Naive thymus-derived CD4-positive, alpha-beta T cell (primary cell): ENCODE results near the gene PDE6C. TPM values are rescaled to one million over a fixed set of nuclear protein-coding genes. Genes with fewer than 3 reads are reported as not detected.

Experiments
- ATAC-seq: fragments of 150-1000 bp; cut with Tn5 transposase; 2 replicates; pipeline ENCODE4 v1.10.0; 2021; ENCODE audit warnings: mild to moderate bottlenecking, moderate library complexity
- CTCF ChIA-PET: fragments of 350-600 bp; sonication (Branson Sonifier 250); formaldehyde crosslinking; loops from one replicate; lab custom pipeline; 2021; ENCODE audit warnings: antibody characterized with exemption; lab: Charles Lee
- POLR2A ChIA-PET: fragments of 350-600 bp; sonication (Branson Sonifier 250); formaldehyde crosslinking; loops from one replicate; lab custom pipeline; 2021; ENCODE audit warnings: antibody characterized with exemption, inconsistent platforms; lab: Charles Lee
- DNase-seq, 9 donors: peaks; one replicate each; pipeline versions ENCODE4 v3.0.0 to v3.0.0-alpha.2; 2020 to 2022; ENCODE audit warnings: mixed read lengths in 1 of 9
- H3K27ac ChIP-seq: one replicate; pipeline ENCODE4 v1.7.0; 2013; ENCODE audit warnings: mild to moderate bottlenecking, low read depth, low read length, moderate library complexity
- H3K27me3 ChIP-seq, 2 donors: one replicate each; pipeline ENCODE4 v1.7.0; 2013; ENCODE audit warnings: low read length in 2 of 2, mild to moderate bottlenecking in 2 of 2, moderate library complexity in 2 of 2; ENCODE audit not compliant: control insufficient read depth in 2 of 2, insufficient read depth in 2 of 2
- H3K36me3 ChIP-seq, 3 experiments: 1 replicate in 2 of 3; 2 replicates in 1 of 3; pipeline ENCODE4 v1.7.0; 2013; ENCODE audit warnings: low read length in 3 of 3, mild to moderate bottlenecking in 3 of 3, moderate library complexity in 1 of 3; ENCODE audit not compliant: insufficient read depth in 3 of 3, control insufficient read depth in 2 of 3
- H3K4me1 ChIP-seq, 2 donors: one replicate each; pipeline ENCODE4 v1.7.0; 2013; ENCODE audit warnings: low read length in 2 of 2, mild to moderate bottlenecking in 2 of 2, moderate library complexity in 1 of 2; ENCODE audit not compliant: control insufficient read depth in 2 of 2, insufficient read depth in 2 of 2
- H3K4me3 ChIP-seq: 2 replicates; pipeline ENCODE4 v1.7.0; 2013; ENCODE audit warnings: mild to moderate bottlenecking, low read length
- H3K9me3 ChIP-seq, 3 experiments: 1 replicate in 2 of 3; 2 replicates in 1 of 3; pipeline ENCODE4 v1.7.0; 2013; ENCODE audit warnings: low read length in 3 of 3; ENCODE audit not compliant: control insufficient read depth in 2 of 3
- H3K27ac Mint-ChIP-seq, 9 donors: one replicate each; pipeline ENCODE4 v1.8.0; 2020 to 2022; ENCODE audit warnings: mixed read lengths in 9 of 9, mild to moderate bottlenecking in 8 of 9, moderate library complexity in 5 of 9, inconsistent platforms in 2 of 9
- H3K27me3 Mint-ChIP-seq, 5 donors: one replicate each; pipeline ENCODE4 v1.8.0; 2021 to 2022; ENCODE audit warnings: mixed read lengths in 5 of 5, mild to moderate bottlenecking in 1 of 5
- H3K36me3 Mint-ChIP-seq, 5 donors: one replicate each; pipeline ENCODE4 v1.8.0; 2020 to 2022; ENCODE audit warnings: mixed read lengths in 5 of 5, mild to moderate bottlenecking in 3 of 5, inconsistent platforms in 1 of 5
- H3K4me1 Mint-ChIP-seq, 7 donors: one replicate each; pipeline ENCODE4 v1.8.0; 2020 to 2022; ENCODE audit warnings: mixed read lengths in 7 of 7, mild to moderate bottlenecking in 3 of 7, inconsistent platforms in 1 of 7
- H3K4me3 Mint-ChIP-seq, 10 donors: one replicate each; pipeline ENCODE4 v1.8.0; 2020 to 2022; ENCODE audit warnings: mild to moderate bottlenecking in 10 of 10, mixed read lengths in 10 of 10, moderate library complexity in 6 of 10, inconsistent platforms in 2 of 10
- H3K9me3 Mint-ChIP-seq, 11 donors: one replicate each; pipeline ENCODE4 v1.8.0; 2020 to 2022; ENCODE audit warnings: mixed read lengths in 11 of 11, mild to moderate bottlenecking in 4 of 11, inconsistent platforms in 1 of 11, moderate library complexity in 1 of 11
- intact Hi-C, 2 donors: fragments of 100-400 bp; cut with micrococcal nuclease; formaldehyde crosslinking; loops; one replicate each; pipeline ENCODE4 v1.15.1; 2023
- polyA plus RNA-seq, 2 donors: library from polyadenylated mRNA; unstranded; fragments of 300-500 nt; fragmentation: Illumina TruSeq; gene quantifications; one replicate each; pipeline ENCODE4 v1.2.3, GENCODE V29; 2021
- total RNA-seq, 6 experiments: library from RNA in 5 of 6; stranded (reverse) in 5 of 6; gene quantifications; 1 replicate in 5 of 6; 2 replicates in 1 of 6; pipeline ENCODE4 v1.2.3 and lab custom pipeline; 2021 to 2026

Gene PDE6C
- total and polyA plus RNA-seq, 7 experiments from 2014 or later: not detected

GRCh38 chr10:93703066-93703465 is 90.7 kb downstream of the PDE6C start:
- peak in 2 of 9 donors; percentile 8 to 18 for DNase-seq
- ATAC-seq: no peak
- peaks cover 6 to 28% (median 13%) of the 10 kb centered on the region in 7 donors for H3K4me1 Mint-ChIP-seq
- ChIA-PET POLR2A (interaction anchor here (0.7 to 2.0 kb wide), 5 partner anchors 12 to 191 kb away, joined by 3 to 6 read pairs (median 4); partner anchors contain the start of gene SLC35G1), CTCF (no interaction called here)
- Histone ChIP-seq H3K27me3 (no peaks in the 10 kb centered on the region), H3K36me3 (peaks cover 0 to 12% (median 0%) of the 10 kb centered on the region in 3 experiments), H3K4me1 (peaks cover 9 to 16% of the 10 kb centered on the region in 2 donors), H3K27ac (peak overlapping the region; percentile 73), H3K4me3 (peak overlapping the region; percentile 85), H3K9me3 (no peaks in the 10 kb centered on the region)
- no peak overlapping the region for H3K27ac Mint-ChIP-seq
- intact Hi-C loops: loop anchor here (2.0 to 10.0 kb wide), 11 partner anchors 190 to 1989 kb away; partner anchors contain the start of genes EXOC6 (in 2 of the 2), HELLS (in 2 of the 2), TNKS2 (in 2 of the 2) and CEP55 (in 1 of the 2)
- no peak overlapping the region for H3K4me3 Mint-ChIP-seq
- H3K36me3 Mint-ChIP-seq: peaks cover 0 to 4% (median 0%) of the 10 kb centered on the region in 5 donors
- H3K27me3 Mint-ChIP-seq: no peaks in the 10 kb centered on the region
- H3K9me3 Mint-ChIP-seq: no peaks in the 10 kb centered on the region

GRCh38 chr10:93703841-93704240 is 91.5 kb downstream of the PDE6C start:
- Histone ChIP-seq H3K27me3 (no peaks in the 10 kb centered on the region), H3K9me3 (no peaks in the 10 kb centered on the region), H3K27ac (no peak overlapping the region), H3K4me1 (peaks cover 9 to 16% of the 10 kb centered on the region in 2 donors), H3K36me3 (peaks cover 0 to 12% (median 0%) of the 10 kb centered on the region in 3 experiments), H3K4me3 (no peak overlapping the region)
- ChIA-PET POLR2A (no interaction called here), CTCF (no interaction called here)
- DNase-seq (no peak), ATAC-seq (no peak)
- Mint-ChIP-seq H3K27ac (peak overlapping the region in 4 of 9 donors; percentile 27 to 89 (median 78)), H3K4me3 (peak overlapping the region in 6 of 10 donors; percentile 65 to 86 (median 77)), H3K4me1 (peaks cover 6 to 25% (median 13%) of the 10 kb centered on the region in 7 donors), H3K36me3 (peaks cover 0 to 4% (median 0%) of the 10 kb centered on the region in 5 donors), H3K9me3 (no peaks in the 10 kb centered on the region), H3K27me3 (no peaks in the 10 kb centered on the region)
- intact Hi-C loops: loop anchor here (2.0 to 10.0 kb wide), 11 partner anchors 189 to 1988 kb away; partner anchors contain the start of genes EXOC6 (in 2 of the 2), HELLS (in 2 of the 2), TNKS2 (in 2 of the 2) and CEP55 (in 1 of the 2)

DNA sequence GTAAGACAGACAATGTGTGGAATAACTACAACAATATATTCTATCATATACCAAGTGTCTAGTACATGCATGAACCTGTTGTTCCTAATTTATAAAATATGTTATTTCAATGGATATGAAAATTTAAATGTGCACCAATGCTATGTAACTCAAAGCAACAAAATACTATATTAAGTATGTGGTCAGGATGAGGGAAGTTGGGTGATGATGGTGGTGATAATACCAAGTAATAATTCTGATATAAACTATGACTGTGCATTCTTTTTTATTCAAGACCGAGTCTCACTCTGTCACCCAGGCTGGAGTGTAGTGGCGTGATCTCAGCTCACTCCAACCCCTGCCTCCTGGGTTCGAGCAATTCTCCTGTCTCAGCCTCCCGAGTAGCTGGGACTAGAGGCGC is 92.1 kb downstream of the PDE6C start:
- intact Hi-C loops: loop anchor here (5.0 to 10.0 kb wide), 6 partner anchors 203 to 1988 kb away; partner anchors contain the start of genes HELLS (in 2 of the 2), TNKS2 (in 2 of the 2) and TCTN3 (in 1 of the 2)
- ATAC-seq (no peak), DNase-seq (no peak)
- H3K4me1 ChIP-seq: peaks cover 9 to 16% of the 10 kb centered on the region in 2 donors
- ChIA-PET CTCF (no interaction called here), POLR2A (no interaction called here)
- Mint-ChIP-seq H3K9me3 (no peaks in the 10 kb centered on the region), H3K27me3 (no peaks in the 10 kb centered on the region), H3K36me3 (peaks cover 0 to 3% (median 0%) of the 10 kb centered on the region in 5 donors), H3K4me3 (no peak overlapping the region), H3K27ac (peak overlapping the region in 1 of 9 donors; percentile 32), H3K4me1 (peaks cover 6 to 18% (median 10%) of the 10 kb centered on the region in 7 donors)
- peaks cover 0 to 8% (median 0%) of the 10 kb centered on the region in 3 experiments for H3K36me3 ChIP-seq
- no peaks in the 10 kb centered on the region for H3K27me3 ChIP-seq
- no peaks in the 10 kb centered on the region for H3K9me3 ChIP-seq
- H3K4me3 ChIP-seq: no peak overlapping the region
- H3K27ac ChIP-seq: no peak overlapping the region

DNA sequence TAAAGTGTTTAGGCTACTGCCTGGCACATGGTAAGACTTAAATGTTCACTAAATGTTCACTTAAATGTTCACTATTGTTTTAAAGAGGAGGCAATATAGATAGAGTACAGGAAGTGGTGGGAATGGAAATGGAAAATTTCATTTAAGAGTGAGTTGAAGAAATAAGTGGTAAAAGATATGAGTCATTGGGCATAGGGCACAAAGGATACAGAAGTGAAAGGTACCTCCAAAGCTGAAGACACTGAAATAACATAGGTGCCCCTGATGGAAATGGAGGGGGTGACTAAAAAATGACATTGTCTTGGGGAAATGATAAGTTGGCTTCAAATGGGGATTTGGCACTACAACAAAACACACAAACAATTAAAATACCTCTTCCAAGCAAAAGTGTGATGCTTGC is 95.3 kb downstream of the PDE6C start:
- H3K27me3 Mint-ChIP-seq: no peaks in the 10 kb centered on the region
- ChIA-PET POLR2A (no interaction called here), CTCF (no interaction called here)
- Histone ChIP-seq H3K27me3 (no peaks in the 10 kb centered on the region), H3K36me3 (peaks cover 0 to 2% (median 0%) of the 10 kb centered on the region in 3 experiments), H3K27ac (no peak overlapping the region), H3K9me3 (no peaks in the 10 kb centered on the region), H3K4me1 (no peaks in the 10 kb centered on the region), H3K4me3 (no peak overlapping the region)
- H3K27ac Mint-ChIP-seq: no peak overlapping the region
- no peaks in the 10 kb centered on the region for H3K9me3 Mint-ChIP-seq
- DNase-seq: no peak
- ATAC-seq: no peak
- H3K36me3 Mint-ChIP-seq: no peaks in the 10 kb centered on the region
- H3K4me1 Mint-ChIP-seq: peaks cover 0 to 14% (median 7%) of the 10 kb centered on the region in 7 donors
- no peak overlapping the region for H3K4me3 Mint-ChIP-seq
- intact Hi-C loops: loop anchor here in 1 of 2 donors (10.0 kb wide), 2 partner anchors 333 to 837 kb away; partner anchors contain the start of gene HELLS

DNA sequence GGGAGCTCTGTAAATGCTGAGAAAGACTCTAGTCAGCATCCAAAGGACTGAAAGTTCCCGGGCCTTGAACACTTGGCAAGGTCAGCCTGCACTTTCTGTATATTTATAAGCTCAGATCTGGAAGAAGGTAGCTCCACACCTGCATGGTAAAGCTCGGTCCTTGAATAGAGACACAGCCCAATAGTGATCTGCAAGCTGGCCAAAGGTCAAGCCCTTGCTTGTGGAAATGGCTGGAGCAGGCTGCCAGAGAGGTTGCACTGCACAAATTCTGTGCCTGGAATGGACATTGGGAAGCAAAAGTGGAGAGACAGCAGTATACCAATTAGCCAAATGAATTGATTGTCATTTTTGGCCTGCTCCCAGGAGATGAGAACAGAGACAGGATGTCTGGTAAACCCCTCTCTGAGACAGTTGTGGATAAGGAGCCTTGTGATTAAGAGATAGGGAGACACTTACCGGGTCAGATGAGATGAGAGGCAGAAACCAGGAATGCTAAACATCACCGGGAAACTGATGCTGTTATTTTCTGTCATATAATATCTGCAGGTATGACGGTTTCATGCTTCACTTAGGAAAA is 98.1 kb downstream of the PDE6C start:
- ATAC-seq (no peak), DNase-seq (no peak)
- H3K27ac Mint-ChIP-seq: no peak overlapping the region
- intact Hi-C loops: no loop called here
- H3K4me1 Mint-ChIP-seq: peaks cover 0 to 7% (median 0%) of the 10 kb centered on the region in 7 donors
- no peaks in the 10 kb centered on the region for H3K27me3 ChIP-seq
- H3K36me3 ChIP-seq: no peaks in the 10 kb centered on the region
- H3K27me3 Mint-ChIP-seq: peaks cover 0 to 6% (median 0%) of the 10 kb centered on the region in 5 donors
- H3K9me3 ChIP-seq: no peaks in the 10 kb centered on the region
- H3K9me3 Mint-ChIP-seq: no peaks in the 10 kb centered on the region
- no peaks in the 10 kb centered on the region for H3K4me1 ChIP-seq
- no peak overlapping the region for H3K4me3 ChIP-seq
- CTCF ChIA-PET: no interaction called here
- H3K4me3 Mint-ChIP-seq: no peak overlapping the region
- H3K27ac ChIP-seq: no peak overlapping the region
- POLR2A ChIA-PET: no interaction called here
- H3K36me3 Mint-ChIP-seq: no peaks in the 10 kb centered on the region

DNA sequence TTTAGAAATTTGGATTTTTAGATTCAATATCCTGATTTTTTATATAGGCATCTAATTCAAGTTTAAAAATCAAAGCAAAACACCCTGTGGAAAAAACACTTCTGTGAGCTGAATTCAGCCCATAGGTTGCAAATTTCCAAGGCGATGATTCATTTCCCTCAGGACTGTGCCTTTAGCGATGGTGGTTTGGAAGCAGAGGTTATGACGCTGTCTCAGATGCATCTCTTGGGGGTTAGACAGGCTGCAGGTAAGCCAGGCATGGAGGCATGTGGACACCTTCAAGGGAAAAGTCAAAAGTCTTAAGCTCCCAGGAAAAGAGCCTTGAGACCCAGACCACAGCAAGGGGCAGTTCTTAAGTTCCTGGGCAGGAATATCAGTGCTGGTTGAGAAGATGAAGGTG is 99.6 kb downstream of the PDE6C start:
- Histone ChIP-seq H3K4me3 (no peak overlapping the region), H3K27ac (no peak overlapping the region), H3K36me3 (no peaks in the 10 kb centered on the region), H3K9me3 (no peaks in the 10 kb centered on the region), H3K4me1 (no peaks in the 10 kb centered on the region), H3K27me3 (no peaks in the 10 kb centered on the region)
- Mint-ChIP-seq H3K4me1 (peaks cover 0 to 3% (median 0%) of the 10 kb centered on the region in 7 donors), H3K4me3 (no peak overlapping the region), H3K27me3 (peaks cover 0 to 12% (median 0%) of the 10 kb centered on the region in 5 donors), H3K36me3 (no peaks in the 10 kb centered on the region), H3K27ac (no peak overlapping the region), H3K9me3 (no peaks in the 10 kb centered on the region)
- no peak for DNase-seq
- no peak for ATAC-seq
- ChIA-PET POLR2A (no interaction called here), CTCF (interaction anchor here (0.7 kb wide), 1 partner anchor 60 kb away, joined by 3 read pairs; no protein-coding TSS in a partner anchor)
- intact Hi-C loops: no loop called here
